SK-N-SH (cell line): ENCODE measurements around the gene ROBO3.

Source experiments
- GATA2 ChIP-seq: sonication (generic); formaldehyde crosslinking; IDR thresholded peaks from 2 replicates; pipeline ENCODE4 v1.5.0; 2020; ENCODE audit warnings: mild to moderate bottlenecking, missing genetic modification reagents
- POLR2AphosphoS5 ChIP-seq: IDR thresholded peaks from 2 replicates; pipeline ENCODE4 v1.6.1; 2012; ENCODE audit warnings: low read depth, low read length
- RAD21 ChIP-seq: IDR thresholded peaks from 2 replicates; pipeline ENCODE4 v1.6.1; 2012; ENCODE audit warnings: mild to moderate bottlenecking, low read length
- TF ChIP-seq, protein P1 (sequence below): fragments of 200-600 bp; sonication (generic); IDR thresholded peaks from 2 replicates; pipeline ENCODE4 v1.6.1; 2017; ENCODE audit warnings: antibody characterized with exemption, mild to moderate bottlenecking, moderate library complexity
- TF ChIP-seq, protein P2 (sequence below): IDR thresholded peaks from 2 replicates; pipeline ENCODE4 v1.4.0; 2012; ENCODE audit warnings: low read depth, borderline replicate concordance

- TF ChIP-seq, protein P1, sequence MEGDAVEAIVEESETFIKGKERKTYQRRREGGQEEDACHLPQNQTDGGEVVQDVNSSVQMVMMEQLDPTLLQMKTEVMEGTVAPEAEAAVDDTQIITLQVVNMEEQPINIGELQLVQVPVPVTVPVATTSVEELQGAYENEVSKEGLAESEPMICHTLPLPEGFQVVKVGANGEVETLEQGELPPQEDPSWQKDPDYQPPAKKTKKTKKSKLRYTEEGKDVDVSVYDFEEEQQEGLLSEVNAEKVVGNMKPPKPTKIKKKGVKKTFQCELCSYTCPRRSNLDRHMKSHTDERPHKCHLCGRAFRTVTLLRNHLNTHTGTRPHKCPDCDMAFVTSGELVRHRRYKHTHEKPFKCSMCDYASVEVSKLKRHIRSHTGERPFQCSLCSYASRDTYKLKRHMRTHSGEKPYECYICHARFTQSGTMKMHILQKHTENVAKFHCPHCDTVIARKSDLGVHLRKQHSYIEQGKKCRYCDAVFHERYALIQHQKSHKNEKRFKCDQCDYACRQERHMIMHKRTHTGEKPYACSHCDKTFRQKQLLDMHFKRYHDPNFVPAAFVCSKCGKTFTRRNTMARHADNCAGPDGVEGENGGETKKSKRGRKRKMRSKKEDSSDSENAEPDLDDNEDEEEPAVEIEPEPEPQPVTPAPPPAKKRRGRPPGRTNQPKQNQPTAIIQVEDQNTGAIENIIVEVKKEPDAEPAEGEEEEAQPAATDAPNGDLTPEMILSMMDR, result no peak
- TF ChIP-seq GATA2 (CRISPR knock-in tag) (no peak), RAD21 (no peak), POLR2AphosphoS5 (no peak)
- TF ChIP-seq, protein P2, sequence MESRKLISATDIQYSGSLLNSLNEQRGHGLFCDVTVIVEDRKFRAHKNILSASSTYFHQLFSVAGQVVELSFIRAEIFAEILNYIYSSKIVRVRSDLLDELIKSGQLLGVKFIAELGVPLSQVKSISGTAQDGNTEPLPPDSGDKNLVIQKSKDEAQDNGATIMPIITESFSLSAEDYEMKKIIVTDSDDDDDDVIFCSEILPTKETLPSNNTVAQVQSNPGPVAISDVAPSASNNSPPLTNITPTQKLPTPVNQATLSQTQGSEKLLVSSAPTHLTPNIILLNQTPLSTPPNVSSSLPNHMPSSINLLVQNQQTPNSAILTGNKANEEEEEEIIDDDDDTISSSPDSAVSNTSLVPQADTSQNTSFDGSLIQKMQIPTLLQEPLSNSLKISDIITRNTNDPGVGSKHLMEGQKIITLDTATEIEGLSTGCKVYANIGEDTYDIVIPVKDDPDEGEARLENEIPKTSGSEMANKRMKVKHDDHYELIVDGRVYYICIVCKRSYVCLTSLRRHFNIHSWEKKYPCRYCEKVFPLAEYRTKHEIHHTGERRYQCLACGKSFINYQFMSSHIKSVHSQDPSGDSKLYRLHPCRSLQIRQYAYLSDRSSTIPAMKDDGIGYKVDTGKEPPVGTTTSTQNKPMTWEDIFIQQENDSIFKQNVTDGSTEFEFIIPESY, result no peak
These were observed 26.2 kb downstream of the ROBO3 start for GRCh38 chr11:124891373-124891861.
